Brain microvascular endothelial cell (primary cell): ENCODE measurements around the gene SYTL1.

Source experiments
- DNase-seq: peaks from one replicate; pipeline ENCODE4 v3.0.0-alpha.2; 2020
- H3K27ac ChIP-seq: fragments of 250-450 bp; sonication (Bioruptor Pico); 2 replicates; pipeline ENCODE4 v1.5.1; 2020; ENCODE audit warnings: mild to moderate bottlenecking, moderate library complexity
- H3K27me3 ChIP-seq: fragments of 250-450 bp; sonication (Bioruptor Pico); replicated peaks from 2 replicates; pipeline ENCODE4 v1.5.1; 2020; ENCODE audit warnings: mild to moderate bottlenecking
- H3K36me3 ChIP-seq: fragments of 250-450 bp; sonication (Bioruptor Pico); replicated peaks from 2 replicates; pipeline ENCODE4 v1.5.1; 2020; ENCODE audit warnings: mild to moderate bottlenecking
- H3K4me3 ChIP-seq: 2 replicates; pipeline ENCODE4 v1.5.1; 2011; ENCODE audit warnings: low read depth, mild to moderate bottlenecking, control low read depth, low read length, moderate library complexity
- CTCF ChIP-seq: IDR thresholded peaks from 2 replicates; pipeline ENCODE4 v1.5.1; 2011; ENCODE audit warnings: low read depth, mild to moderate bottlenecking, moderate library complexity, low read length, control low read depth, inconsistent platforms; ENCODE audit errors: missing control alignments
- in situ Hi-C: cut with HindIII; loops from 2 replicates; pipeline ENCODE4 v1.10.0; 2017; ENCODE audit warnings: low sequenced_read_pairs, low pct_ligation_motif_present

SYTL1 gene

DNA sequence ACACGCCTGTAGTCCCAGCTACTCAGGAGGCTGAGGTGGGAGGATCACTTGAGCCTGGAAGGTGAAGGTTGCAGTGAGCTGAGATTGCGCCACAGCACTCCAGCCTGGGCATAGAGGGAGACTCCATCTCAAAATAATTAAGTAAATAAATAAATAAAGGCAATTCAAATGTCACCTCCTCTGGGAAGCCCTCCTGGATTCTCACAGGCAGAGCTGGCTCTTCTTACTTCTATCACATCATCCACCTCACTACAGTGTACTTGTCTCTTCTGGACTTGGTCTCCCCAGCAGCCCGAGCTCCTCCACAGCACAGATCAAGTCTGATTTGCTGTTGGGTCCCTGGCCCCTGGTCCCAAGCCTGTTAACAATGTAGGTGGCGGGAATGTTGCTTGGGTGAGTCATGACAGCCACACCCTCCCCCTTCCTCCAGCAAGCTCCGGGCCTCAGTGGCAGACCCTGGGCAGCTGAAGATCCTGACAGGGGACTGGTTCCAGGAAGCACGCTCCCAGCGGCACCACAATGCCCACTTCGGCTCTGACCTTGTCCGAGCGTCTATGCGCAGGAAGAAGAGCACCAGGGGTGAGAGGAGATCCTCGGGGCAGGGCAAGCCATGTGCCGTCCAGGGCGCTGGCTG lies 5.3 kb downstream of the SYTL1 start:
- DNase-seq, result no peak
- TF ChIP-seq CTCF, result no peak
- Histone ChIP-seq H3K27ac (no peak overlapping the region), H3K4me3 (no peak overlapping the region), H3K36me3 (no peaks in the 10 kb centered on the region), H3K27me3 (no peaks in the 10 kb centered on the region)
- in situ Hi-C loops, result no loop called here

GRCh38 chr1:27348861-27349783 lies 7.3 kb downstream of the SYTL1 start:
- Histone ChIP-seq H3K27me3 (no peaks in the 10 kb centered on the region), H3K36me3 (no peaks in the 10 kb centered on the region), H3K27ac (no peak overlapping the region), H3K4me3 (peak overlapping the region; percentile 35)
- in situ Hi-C loops, result no loop called here
- no peak for TF ChIP-seq CTCF
- DNase-seq, result no peak

GRCh38 chr1:27349784-27350662 lies 8.2 kb downstream of the SYTL1 start:
- Histone ChIP-seq H3K36me3 (no peaks in the 10 kb centered on the region), H3K27me3 (no peaks in the 10 kb centered on the region), H3K4me3 (peak overlapping the region; percentile 35), H3K27ac (no peak overlapping the region)
- in situ Hi-C loops, result no loop called here
- TF ChIP-seq CTCF, result no peak
- peak; percentile 53 for DNase-seq

DNA sequence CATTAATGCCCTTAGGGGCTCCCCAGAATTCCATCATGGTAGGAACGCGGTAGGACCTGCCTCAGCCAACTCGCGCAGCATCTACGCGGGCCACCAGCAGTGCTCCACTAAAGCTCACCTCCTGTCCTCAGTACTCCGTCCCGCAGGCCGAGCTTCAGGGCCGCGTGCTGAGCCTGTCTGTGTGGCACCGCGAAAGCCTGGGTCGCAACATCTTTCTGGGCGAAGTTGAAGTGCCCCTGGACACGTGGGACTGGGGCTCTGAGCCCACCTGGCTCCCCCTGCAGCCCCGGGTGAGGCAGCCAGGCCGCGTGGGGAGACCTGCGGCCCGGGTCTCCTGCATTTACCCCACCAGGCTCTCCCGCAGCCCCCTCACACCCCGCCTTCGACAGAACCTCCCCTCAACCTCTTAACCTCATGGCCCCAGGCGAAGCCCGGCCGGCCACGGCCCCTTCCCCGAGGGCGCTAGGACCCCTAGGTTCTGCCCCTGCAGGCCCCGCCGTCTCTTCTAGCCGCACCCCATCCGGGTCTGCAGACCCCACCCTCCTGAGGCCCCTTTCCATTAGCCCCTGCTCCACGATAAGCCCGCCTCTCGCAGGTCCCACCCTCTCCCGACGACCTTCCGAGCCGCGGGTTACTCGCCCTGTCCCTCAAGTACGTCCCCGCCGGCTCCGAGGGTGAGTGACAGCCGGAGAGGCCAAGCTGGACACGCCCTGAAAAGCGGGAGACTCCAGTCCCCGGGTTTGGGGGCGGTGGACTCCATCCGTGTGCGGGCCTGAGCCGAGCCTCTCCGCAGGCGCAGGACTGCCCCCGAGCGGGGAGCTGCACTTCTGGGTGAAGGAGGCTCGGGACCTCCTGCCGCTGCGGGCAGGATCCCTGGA lies 9.1 kb downstream of the SYTL1 start:
- DNase-seq, result no peak
- Histone ChIP-seq H3K27ac (no peak overlapping the region), H3K27me3 (no peaks in the 10 kb centered on the region), H3K36me3 (peaks cover 5% of the 10 kb centered on the region), H3K4me3 (peak overlapping the region; percentile 26)
- in situ Hi-C loops, result no loop called here
- TF ChIP-seq CTCF, result peak; percentile 45

DNA sequence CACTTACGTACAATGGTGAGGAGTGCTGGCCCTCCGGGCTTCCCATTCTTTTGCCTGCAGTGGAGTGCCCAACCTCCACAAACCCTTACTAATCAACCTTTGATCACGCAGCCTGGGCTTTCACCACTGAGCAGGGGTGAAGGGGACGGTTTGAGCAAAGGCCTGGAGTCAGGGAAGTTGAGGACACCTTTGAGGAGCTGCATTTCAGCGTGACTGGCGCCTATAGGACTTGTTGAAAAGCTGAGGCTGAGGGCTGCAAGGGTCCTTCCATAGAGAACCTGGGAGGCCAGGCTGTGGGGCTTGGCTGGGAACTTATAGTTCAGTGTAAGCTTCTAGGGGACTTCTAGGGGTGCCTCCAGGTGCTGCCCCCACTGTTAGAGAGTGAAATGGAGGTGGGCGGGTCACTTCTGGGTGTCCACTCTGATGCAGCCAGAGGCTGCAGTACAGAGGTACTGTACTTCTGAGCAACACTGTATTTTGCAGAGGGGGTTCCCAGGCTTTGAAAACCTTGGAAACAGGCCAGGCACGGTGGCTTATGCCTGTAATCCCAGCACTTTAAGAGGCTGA lies 9.8 kb downstream of the SYTL1 start:
- H3K36me3 ChIP-seq, result peaks cover 5% of the 10 kb centered on the region
- no peaks in the 10 kb centered on the region for H3K27me3 ChIP-seq
- H3K27ac ChIP-seq, result no peak overlapping the region
- DNase-seq, result no peak
- no peak overlapping the region for H3K4me3 ChIP-seq
- in situ Hi-C loops, result no loop called here
- TF ChIP-seq CTCF, result no peak
